GM18507 (cell line): ENCODE data around the gene MN1.

ENCODE experiments used
- DNase-seq: peaks from one replicate; pipeline ENCODE4 v3.0.0; 2011; ENCODE audit warnings: low read depth; ENCODE audit not compliant: insufficient read length; ENCODE audit errors: extremely low spot score
- FAIRE-seq: peaks from 2 replicates; lab custom pipeline; 2011; peaks lifted over from hg19 to GRCh38; lab: Jason Lieb, UNC

Gene MN1

DNA sequence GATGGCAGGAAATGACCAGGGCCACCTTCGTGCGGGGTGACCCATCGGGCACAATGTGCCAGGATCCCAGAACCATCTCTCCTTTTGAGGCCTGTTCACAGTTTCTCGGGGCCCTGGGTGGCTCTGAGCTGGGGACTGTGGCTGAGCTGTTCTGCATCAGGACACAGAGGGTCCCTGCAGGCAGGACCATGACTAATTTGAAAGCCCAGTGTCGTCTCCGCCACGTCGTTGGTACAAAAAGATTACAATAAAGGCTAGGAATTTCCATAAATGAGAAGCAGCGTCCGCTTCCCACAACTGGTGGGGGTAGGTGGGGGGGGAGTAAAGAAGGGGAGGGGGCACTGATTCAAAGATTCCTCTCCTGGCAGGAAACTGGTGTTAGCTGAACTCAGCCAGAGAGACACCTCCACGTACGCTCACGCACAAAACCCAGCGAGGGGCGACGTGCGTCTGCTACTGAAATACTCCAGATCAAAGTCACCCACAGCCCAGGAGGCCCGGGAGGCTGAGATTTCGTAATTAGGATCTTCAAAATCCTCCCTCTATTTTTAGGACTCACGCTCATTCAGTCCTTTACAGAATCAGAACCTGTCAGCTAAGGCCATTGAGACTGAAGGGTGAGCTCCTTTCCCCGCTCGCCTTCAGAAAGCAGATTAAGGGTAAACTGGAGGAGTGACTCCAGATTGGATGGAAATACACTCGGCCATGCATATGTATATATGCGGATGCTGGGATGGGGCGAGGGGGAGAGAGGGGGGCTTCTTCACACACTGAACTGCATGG is 11.0 kb downstream of the MN1 start:
- FAIRE-seq (no peak), DNase-seq (no peak)

DNA sequence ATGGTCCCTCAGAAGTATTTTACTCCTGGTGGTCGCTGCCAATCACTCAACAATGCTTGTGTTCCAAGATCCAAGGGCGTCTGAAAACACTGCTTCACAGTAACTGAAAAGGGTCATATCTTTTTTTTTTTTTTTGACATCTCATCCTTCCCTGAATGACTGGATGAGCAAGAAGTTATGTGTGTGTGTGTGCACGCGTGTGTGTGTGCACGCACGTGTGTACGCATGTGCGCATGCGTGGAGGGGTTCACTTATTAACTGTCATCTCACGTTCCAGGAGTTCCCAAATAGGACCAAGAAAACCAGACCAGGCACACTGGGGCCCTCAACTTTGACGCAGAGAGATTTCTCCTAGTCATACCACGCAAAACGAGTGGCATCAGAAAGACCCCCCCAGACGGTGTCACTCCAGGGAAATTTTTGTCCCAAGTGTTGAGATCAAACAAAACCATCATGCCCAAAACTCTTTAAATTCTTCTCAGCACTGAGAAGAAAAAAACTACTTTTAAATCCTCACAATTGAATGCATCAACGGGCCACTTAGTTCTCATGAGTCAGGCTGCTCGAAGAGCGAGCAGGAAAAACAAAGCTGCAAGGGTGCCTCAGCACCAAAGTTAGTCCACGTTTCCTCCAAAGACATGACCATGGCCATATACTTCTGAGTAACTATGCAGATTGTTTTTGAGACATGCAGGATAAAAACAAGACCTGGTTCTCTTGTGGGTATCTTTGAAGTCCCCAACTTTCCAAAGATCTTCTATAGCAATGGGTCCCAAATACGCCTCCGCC is 12.9 kb downstream of the MN1 start:
- no peak for DNase-seq
- FAIRE-seq: no peak

DNA sequence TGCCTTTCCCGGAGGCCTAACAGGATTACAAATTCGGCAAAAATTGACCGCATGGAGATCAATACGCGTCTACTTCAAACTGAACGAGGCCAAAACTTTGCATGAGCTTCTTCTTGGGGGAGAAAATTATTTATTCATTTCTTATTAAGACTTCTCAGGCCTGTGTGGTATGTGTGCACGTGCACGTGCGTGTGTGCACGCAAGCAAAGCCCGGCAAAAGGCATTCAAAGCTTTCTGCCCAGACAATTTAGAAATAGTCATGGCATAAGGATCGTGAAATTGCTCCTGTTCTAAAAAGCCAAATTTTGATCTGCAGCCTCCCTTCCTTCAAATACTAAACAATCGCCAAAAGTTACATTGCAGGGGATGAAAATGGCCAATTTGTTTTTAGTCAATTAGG is 14.6 kb downstream of the MN1 start:
- FAIRE-seq (no peak), DNase-seq (no peak)

DNA sequence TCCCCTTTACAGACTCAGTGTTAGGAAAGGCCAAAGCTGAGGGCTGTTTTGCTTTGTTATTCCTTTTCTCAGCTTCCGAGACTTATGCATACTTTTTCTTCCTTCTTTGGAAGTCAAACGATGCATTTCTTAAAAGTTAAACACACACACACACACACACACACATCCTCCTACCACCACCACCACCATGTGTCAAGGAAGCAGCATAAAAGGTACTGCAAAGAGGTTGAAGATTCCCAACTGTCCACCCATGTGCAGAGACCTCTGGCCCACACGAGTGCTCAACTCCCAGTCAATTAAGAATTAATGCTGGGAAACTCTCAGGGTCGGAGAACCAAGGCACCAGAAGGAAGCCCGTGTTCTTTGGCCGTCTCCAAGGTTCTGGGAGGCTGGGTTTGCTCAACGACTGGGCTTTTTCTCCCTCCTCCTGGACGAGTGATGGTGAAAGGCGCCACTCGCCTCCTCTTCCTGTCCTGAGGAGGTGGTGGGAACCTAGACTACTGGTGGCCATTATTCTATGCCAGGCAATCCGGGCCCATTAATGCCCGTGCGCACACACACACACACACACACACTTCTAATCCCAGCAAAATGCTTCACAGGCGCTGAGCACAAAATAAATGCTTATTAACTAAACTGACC is 15.1 kb downstream of the MN1 start:
- FAIRE-seq (no peak), DNase-seq (no peak)

DNA sequence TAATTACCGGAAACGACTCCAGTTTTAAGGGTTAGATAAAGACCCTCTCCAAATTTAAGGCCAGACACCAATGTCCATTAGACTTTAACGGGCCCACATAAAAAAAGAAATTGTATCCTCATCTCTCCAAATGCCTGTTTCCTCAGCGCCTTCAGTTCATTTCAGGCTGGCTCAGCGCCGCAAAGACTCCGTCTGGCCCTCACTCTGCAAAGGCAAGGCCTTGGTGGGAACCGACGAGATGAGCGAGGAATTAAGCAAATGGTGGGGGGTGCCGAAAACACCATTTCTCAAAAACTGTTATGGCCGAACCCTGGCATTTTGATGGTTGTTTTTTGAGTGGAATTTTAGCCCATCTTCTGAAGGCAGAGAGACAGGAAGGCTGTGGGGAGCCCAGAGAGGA is 15.7 kb downstream of the MN1 start:
- FAIRE-seq (no peak), DNase-seq (no peak)

DNA sequence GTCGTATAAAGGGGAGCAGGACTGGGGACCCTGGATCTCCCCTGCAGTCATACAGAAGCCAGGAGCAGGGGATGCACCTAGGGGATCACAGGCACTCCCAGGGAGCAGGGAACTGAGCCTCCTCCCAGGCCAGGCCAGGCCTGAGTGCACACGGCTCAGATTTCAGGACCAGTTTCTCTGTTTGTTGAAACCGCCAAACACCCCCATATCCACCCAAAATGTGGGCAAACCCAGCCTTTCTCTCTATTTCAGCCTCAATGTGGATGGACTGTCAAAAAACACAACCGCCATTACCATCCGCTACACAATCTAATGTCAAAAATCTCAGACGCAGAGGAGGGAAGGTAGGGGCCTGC is 17.5 kb downstream of the MN1 start:
- DNase-seq (no peak), FAIRE-seq (no peak)

DNA sequence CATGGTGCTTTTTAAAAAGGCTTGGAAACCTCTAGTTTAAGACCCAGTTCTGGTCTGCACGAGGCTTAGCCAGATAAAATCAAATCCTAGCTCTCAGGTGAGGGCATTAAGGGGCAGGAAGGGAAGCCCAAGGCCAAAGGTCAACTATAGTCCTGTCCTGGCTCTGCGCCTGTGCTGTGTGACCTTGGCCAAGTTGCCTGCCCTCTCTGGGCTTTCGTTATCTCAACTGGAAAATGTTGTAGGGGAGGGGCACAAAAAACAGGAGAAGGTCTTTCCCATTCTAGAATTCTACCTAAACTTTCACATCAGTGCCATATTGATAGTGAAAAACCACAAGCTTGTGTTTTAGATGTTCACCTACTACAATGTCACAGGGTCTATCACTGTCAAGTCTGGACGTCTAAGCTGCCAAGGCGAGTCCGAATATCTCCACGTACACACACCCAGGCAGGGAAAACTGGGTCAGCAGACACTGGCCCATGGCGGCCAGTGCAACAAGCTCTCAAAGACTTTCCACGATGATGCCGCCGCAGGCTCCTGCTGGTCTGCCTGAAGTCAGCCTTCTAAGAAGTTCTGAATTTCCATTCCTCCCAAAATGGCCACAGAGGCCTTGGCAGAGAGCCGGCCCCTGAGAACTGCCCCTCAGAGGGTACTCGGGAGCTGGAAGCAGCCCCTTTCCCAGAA is 18.0 kb downstream of the MN1 start:
- DNase-seq (no peak), FAIRE-seq (no peak)

DNA sequence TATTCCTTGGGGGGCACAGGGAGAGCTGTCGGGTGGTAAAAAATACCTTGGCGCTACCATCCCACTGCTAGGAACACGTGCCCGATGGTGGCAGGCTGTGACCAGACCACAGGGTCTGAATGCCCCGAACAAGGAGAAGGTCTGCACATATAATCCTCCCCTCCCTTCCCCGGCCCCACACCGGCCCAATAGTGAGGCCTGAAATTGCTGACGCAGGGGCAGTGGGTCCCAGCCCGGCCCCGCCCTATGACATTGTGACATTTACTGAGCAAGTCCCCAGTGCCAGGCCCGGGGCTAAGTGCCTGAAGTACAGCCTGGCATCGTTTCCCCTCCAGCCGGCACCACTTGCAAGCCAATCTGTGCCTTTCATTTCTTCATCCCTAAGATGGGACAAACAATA is 19.5 kb downstream of the MN1 start:
- DNase-seq (no peak), FAIRE-seq (no peak)

DNA sequence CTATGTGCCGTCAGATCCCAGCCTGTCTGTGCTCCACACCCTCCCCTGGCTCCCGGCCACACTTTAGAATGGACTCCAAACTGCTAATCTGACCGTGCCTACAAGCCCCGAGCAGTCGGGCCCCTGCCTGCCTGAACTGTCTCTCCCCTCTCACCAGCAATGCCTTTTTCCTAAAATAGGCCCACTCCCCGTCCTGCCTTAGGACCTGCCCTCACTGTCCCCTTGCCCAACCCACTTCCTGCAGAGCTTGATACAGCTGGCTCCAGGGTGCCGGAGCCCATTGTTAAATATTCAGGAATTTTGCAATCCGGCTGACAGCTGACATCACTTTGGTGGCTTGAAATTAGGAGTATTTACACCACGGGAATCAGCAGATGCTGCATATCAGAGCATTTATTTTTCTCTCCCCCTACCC is 21.4 kb downstream of the MN1 start:
- no peak for DNase-seq

DNA sequence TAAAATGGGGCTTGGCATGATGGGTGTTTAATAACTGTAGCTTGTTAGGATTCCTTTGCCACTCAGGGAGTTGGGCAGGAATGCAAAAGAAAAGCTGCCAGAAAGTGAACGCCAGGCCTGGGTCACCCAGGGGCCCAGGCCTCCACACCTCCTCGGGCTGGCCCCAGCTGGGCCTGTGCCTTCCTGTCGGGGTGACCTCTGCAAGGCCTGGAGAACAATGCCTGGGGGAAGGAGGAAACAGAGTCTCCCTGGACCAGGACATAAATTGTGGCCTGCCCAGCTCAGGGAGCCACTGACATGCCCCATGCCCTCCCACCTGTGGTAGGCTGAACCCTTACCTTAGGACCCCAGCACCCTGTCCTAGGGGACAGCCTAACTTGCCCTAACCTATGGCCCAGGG is 21.9 kb downstream of the MN1 start:
- FAIRE-seq (no peak), DNase-seq (no peak)

More for the DNA sequence above, 21.4 kb downstream of the MN1 start:
- FAIRE-seq: no peak

DNA sequence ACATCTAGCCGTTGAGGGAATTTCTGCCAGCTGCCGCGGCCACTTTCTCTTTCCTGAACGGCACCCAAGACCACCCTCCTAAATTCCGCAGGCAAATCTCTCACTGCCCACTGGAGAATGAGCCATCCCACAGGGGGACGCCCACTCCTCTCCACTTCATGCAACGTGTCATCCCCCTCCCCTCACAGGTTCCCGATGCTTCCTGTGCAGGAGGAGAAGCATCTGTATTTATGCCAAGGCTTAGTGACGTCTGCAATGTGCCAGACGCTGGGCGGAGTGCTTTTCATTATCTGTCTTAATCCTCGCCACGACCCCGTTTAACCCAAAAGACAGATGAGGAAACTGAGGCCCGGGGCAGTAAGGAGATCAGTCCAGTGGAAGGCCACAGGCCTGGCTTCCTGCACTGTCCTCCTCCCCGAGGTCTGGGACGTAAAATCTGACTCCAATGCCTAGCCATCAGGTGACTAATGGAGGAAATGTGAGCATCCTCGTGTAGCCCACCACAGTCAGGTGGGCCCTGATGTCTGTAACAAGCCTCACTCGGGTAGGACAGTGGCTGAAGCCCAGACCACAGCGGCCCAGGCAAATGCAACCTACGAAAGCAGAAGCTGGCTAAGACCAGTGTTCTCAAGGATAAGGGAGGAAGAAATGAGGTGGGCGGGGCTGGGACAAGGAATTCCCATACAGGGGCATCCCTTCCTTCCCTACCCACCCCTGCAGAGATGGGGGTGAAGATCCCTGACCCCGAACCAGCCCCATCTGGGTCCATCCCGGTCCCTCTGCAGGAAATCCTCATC is 23.1 kb downstream of the MN1 start:
- DNase-seq: no peak
- no peak for FAIRE-seq

DNA sequence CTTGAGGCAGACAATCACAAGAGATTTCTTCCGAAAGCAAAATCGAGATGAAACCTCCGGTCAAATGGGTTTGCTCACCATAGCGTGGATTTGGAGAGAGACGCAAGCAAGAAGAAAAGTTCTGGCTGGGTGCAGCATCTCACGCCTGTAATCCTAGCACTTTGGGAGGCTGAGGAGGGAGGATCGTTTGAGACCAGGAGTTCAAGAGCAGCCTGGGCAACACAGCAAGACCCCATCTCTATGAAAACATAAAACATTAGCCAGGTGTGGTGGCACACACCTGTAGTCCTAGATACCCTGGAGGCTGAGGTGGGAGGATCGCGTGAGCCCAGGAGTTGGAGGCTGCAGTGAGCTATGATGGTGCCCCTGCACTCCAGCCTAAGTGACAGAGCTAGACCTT is 24.4 kb downstream of the MN1 start:
- no peak for FAIRE-seq
- no peak for DNase-seq

DNA sequence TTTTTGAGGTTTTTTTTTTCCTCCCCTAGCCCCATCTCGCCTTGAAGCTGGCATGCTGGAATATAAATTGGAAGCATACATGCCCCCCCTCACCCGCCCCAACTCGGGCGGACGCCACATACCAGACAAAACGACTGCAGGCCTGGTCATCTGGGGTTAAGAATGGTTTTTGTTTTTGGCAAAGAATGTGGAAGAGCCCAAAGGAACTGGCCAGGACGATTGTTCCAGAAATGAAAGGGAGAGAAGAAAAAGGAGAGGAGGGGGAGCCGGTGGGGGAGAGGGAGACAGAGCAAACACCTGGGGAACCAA is 25.0 kb downstream of the MN1 start:
- FAIRE-seq: no peak
- DNase-seq: no peak

DNA sequence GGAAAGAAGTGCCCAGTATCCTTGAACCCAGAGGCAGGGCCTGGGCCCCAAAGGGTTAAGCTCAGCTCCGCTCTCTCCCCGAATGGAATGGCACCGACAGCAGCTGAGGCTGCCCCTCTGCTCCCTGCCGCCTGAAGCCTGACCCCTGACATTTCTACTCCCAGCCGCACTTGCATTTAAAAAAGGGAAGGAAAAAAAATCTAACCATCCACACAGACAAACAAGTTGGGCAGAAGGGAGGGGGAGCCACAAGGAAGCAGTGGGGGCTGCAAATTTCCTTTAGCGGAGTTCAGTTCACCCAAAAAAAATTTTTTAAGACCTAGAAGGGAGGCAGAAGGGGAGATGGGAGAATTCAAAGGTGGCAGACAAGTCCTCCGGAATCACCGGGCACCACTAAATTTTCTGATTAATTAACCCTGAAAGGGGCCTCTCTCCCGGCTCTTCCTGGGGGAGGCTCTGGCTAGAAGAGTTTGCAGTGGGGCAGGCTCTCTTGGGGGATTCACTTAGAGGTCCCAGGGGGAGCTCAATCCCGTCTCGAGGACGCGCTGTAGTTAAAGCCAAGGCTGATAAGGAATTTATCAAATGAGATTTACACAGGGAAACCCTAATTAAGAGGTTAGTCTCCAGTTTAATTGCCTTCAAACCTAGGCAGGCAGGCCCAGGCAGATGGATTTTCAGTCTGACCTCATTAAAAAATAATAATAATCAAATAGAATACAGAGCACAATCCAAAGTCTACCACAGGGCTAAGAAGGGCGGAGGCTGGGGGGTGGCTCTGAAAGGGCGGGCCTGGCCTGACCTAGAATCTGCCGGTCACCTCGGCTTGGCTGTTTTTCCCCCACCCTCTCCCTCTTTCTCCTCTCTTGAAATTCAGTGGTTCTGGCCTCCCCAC is 25.6 kb downstream of the MN1 start:
- FAIRE-seq (no peak), DNase-seq (no peak)

DNA sequence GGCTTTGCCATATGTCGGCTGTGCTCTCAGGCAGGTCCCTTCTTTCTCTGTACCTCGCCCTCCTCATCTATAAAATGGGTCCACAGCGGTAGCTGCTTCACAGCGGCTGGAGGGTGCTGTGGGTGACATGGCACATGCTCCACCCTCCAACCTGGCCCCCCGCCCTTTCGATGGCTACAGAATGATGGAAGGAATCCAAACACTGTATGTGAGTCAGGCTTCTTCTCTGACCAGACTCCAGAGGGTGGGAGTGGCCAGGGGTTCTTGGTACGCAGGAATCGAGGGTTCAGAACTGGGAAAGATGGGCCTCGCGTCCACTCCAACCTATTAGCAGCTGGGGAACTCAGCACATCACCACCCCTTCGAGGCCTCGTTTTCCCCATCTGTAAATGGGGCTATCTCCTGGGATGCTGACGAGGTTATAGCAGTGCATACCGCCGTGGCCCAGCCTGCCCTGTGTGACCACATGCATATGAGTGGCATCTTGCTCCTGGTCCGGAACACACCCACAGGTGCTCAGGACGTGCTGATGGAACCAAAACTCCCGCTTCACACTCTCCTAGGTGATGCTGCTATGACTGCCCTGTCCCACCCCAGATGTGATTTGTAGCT is 26.4 kb downstream of the MN1 start:
- DNase-seq (no peak), FAIRE-seq (no peak)

DNA sequence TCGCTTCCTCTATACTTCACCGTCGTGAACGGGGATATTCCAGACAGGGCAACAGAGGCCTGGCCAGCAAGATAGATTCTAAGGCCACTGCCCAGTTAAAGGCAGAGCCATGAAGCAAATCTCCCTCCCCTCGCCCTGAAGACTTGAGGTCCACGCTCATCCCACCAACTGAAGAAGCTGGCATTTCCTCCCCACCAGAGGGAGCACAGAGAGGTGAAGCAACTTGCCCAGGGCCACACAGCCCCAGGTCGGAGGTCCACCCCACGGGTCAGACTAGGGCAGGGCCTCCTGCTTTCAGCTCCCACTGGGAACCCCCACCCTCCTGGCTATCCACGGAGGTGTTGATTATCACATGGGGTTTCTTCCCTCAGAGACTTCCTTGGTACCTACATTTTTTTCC is 27.4 kb downstream of the MN1 start:
- no peak for DNase-seq
- no peak for FAIRE-seq

DNA sequence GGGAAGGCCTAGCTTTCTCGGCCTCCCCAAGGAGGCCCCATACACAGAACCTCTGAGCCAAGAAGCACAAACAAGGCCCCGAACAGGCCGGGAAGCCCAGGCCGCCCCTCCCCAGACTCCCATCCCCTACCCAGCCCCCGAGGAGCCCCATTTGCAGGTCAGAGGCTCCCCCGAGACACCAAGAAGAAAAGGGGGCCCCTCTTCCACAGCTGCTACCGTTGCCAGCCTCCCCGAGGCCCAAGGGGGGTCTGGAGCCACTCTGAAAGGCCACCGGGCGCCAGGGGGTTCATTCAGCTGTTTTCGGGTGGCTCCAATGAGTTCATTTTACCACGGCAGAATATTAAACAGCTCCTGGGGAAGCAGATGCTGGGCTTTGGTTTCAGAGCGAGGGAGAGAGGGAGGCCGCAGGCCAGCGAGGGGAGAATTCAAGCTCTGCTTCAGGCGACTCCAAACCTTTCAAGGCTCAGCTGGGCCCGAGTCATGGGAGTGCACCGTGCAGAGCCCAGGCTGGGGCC is 28.5 kb downstream of the MN1 start:
- FAIRE-seq (no peak), DNase-seq (no peak)
